HEK293T (cell line): ENCODE measurements around the gene JTB.

Experiments
- CTCF ChIA-PET: fragments of 350-600 bp; formaldehyde crosslinking; extraction: SDS; loops from one replicate; lab custom pipeline; 2021; ENCODE audit warnings: antibody characterized with exemption, inconsistent platforms; lab: Yijun Ruan, JAX
- POLR2A ChIA-PET: fragments of 350-600 bp; formaldehyde crosslinking; extraction: SDS; loops from one replicate; lab custom pipeline; 2020; ENCODE audit warnings: antibody characterized with exemption, inconsistent platforms; lab: Yijun Ruan, JAX
- DNase-seq: peaks from one replicate; pipeline ENCODE4 v3.0.0; 2012; ENCODE audit warnings: mixed read lengths; ENCODE audit errors: extremely low spot score
- ARNT ChIP-seq: fragments of 450-650 bp; IDR thresholded peaks from 2 replicates; pipeline ENCODE4 v1.6.1; 2017; ENCODE audit warnings: mild to moderate bottlenecking
- BHLHE40 ChIP-seq: fragments of 450-650 bp; IDR thresholded peaks from 2 replicates; pipeline ENCODE4 v1.6.1; 2016; ENCODE audit warnings: mild to moderate bottlenecking, moderate library complexity, borderline replicate concordance
- CTBP1 ChIP-seq: fragments of 450-650 bp; IDR thresholded peaks from 2 replicates; pipeline ENCODE4 v1.6.1; 2016; ENCODE audit warnings: borderline replicate concordance
- ELF4 ChIP-seq: fragments of 450-650 bp; IDR thresholded peaks from 2 replicates; pipeline ENCODE4 v1.6.1; 2017; ENCODE audit warnings: antibody characterized with exemption
- FOXA1 ChIP-seq: fragments of 450-650 bp; IDR thresholded peaks from 2 replicates; pipeline ENCODE4 v1.6.1; 2016; ENCODE audit warnings: mild to moderate bottlenecking
- FOXK2 ChIP-seq: fragments of 450-650 bp; IDR thresholded peaks from 2 replicates; pipeline ENCODE4 v1.6.1; 2016; ENCODE audit warnings: mild to moderate bottlenecking
- FOXM1 ChIP-seq: fragments of 450-650 bp; IDR thresholded peaks from 2 replicates; pipeline ENCODE4 v1.6.1; 2017; ENCODE audit warnings: mild to moderate bottlenecking, borderline replicate concordance
- HDGF ChIP-seq: fragments of 450-650 bp; IDR thresholded peaks from 2 replicates; pipeline ENCODE4 v1.6.1; 2017; ENCODE audit warnings: antibody characterized with exemption, borderline replicate concordance
- L3MBTL2 ChIP-seq: fragments of 450-650 bp; conservative IDR thresholded peaks from 2 replicates; pipeline ENCODE4 v1.6.1; 2016; ENCODE audit warnings: mild to moderate bottlenecking
- LEF1 ChIP-seq: fragments of 450-650 bp; IDR thresholded peaks from 2 replicates; pipeline ENCODE4 v1.6.1; 2017; ENCODE audit warnings: mild to moderate bottlenecking, borderline replicate concordance
- NFRKB ChIP-seq: fragments of 450-650 bp; IDR thresholded peaks from 2 replicates; pipeline ENCODE4 v1.6.1; 2016; ENCODE audit warnings: mild to moderate bottlenecking, moderate library complexity
- PKNOX1 ChIP-seq: fragments of 450-650 bp; IDR thresholded peaks from 2 replicates; pipeline ENCODE4 v1.6.1; 2016
- SP1 ChIP-seq: fragments of 450-650 bp; IDR thresholded peaks from 2 replicates; pipeline ENCODE4 v1.6.1; 2017
- SUZ12 ChIP-seq: fragments of 450-650 bp; IDR thresholded peaks from 2 replicates; pipeline ENCODE4 v1.6.1; 2016; ENCODE audit warnings: mild to moderate bottlenecking
- TARDBP ChIP-seq: fragments of 450-650 bp; IDR thresholded peaks from 2 replicates; pipeline ENCODE4 v1.6.1; 2016
- ZNF384 ChIP-seq: fragments of 450-650 bp; IDR thresholded peaks from 2 replicates; pipeline ENCODE4 v1.6.1; 2016

The JTB gene

GRCh38 chr1:153962088-153963029 is 15.1 kb downstream of the JTB start:
- POLR2A ChIA-PET: interaction anchor here (1.0 to 4.0 kb wide), 14 partner anchors 9 to 335 kb away, joined by 3 to 65 read pairs (median 10); partner anchors contain the start of genes DENND4B, GATAD2B, JTB and RAB13
- CTCF ChIA-PET: interaction anchor here (0.6 to 1.6 kb wide), 3 partner anchors 16 to 107 kb away, joined by 6 to 9 read pairs (median 7); partner anchors contain the start of genes DENND4B and RAB13
- TF ChIP-seq BHLHE40: no peak
- TF ChIP-seq HDGF: no peak
- TF ChIP-seq NFRKB: no peak
- TF ChIP-seq SP1: no peak
- no peak for TF ChIP-seq FOXK2
- no peak for TF ChIP-seq TARDBP
- TF ChIP-seq ZNF384: no peak
- TF ChIP-seq ELF4: no peak
- no peak for TF ChIP-seq ARNT
- TF ChIP-seq PKNOX1: no peak
- no peak for TF ChIP-seq FOXM1
- no peak for TF ChIP-seq L3MBTL2
- TF ChIP-seq LEF1: no peak
- no peak for TF ChIP-seq FOXA1
- no peak for TF ChIP-seq CTBP1
- no peak for TF ChIP-seq SUZ12
- no peak for DNase-seq

DNA sequence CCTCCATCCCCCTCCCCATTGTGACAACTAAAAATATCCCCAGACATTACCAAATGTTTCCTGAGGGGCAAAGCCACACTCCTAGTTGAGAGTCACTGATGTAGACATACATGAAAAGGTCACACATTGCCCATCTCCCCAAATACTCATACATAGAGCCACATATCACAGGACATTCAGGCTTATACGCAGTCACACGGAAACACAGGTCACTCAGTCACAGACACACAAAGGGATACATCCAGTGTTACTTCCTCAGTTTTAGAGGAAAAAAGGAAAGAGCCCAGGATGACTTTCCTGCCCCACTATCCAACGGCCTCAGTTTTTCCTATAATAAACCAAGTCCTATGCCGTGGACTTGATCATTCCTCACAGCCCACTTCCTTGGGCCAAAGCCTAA is 16.1 kb downstream of the JTB start:
- ChIA-PET POLR2A (interaction anchor here (3.2 to 4.0 kb wide), 2 partner anchors 15 to 29 kb away, joined by 27 to 38 read pairs; partner anchors contain the start of genes DENND4B and RPS27), CTCF (no interaction called here)
- no peak for DNase-seq
- TF ChIP-seq TARDBP (no peak), BHLHE40 (no peak), ARNT (no peak), FOXA1 (no peak), FOXM1 (no peak), SUZ12 (no peak), HDGF (no peak), ZNF384 (no peak), SP1 (no peak), ELF4 (no peak), PKNOX1 (no peak), LEF1 (no peak), L3MBTL2 (no peak), CTBP1 (no peak), NFRKB (no peak), FOXK2 (no peak)

DNA sequence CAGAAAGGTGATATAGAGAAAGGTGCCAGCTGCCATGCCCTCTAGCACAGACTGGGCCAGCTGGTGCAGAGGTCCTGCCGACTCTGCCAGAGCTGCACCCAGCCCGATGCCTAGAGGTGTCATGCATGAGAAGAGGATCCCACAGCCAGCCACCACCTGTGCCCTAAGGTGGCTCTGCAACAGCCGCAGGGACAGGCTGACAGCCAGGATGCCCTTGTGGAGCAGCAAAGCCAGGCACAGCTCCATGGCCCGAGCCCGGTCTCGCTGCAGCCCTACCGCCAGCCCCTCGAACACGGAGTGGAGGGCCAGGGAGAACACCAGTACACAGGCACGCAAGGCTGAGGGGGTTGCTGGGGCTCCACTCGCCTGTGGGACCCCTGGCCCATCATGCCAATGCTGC is 17.3 kb downstream of the JTB start:
- POLR2A ChIA-PET: interaction anchor here (1.0 to 7.7 kb wide), 5 partner anchors 7 to 30 kb away, joined by 3 to 74 read pairs (median 20); partner anchors contain the start of genes CREB3L4, DENND4B, JTB and RAB13
- CTCF ChIA-PET: no interaction called here
- no peak for DNase-seq
- TF ChIP-seq FOXM1 (no peak), FOXK2 (no peak), ELF4 (no peak), TARDBP (no peak), L3MBTL2 (no peak), ZNF384 (no peak), CTBP1 (no peak), PKNOX1 (no peak), NFRKB (no peak), FOXA1 (no peak), BHLHE40 (no peak), SUZ12 (no peak), HDGF (no peak), LEF1 (no peak), SP1 (no peak), ARNT (no peak)

GRCh38 chr1:153959454-153959853 is 18.0 kb downstream of the JTB start:
- POLR2A ChIA-PET: interaction anchor here (1.0 to 7.7 kb wide), 5 partner anchors 7 to 31 kb away, joined by 3 to 74 read pairs (median 20); partner anchors contain the start of genes CREB3L4, DENND4B, JTB and RAB13
- DNase-seq: no peak
- no peak for TF ChIP-seq ELF4
- no peak for TF ChIP-seq ARNT
- no peak for TF ChIP-seq L3MBTL2
- no peak for TF ChIP-seq BHLHE40
- TF ChIP-seq PKNOX1: no peak
- no peak for TF ChIP-seq CTBP1
- TF ChIP-seq NFRKB: no peak
- no peak for TF ChIP-seq SP1
- TF ChIP-seq FOXK2: no peak
- TF ChIP-seq SUZ12: no peak
- TF ChIP-seq FOXA1: no peak
- CTCF ChIA-PET: no interaction called here

DNA sequence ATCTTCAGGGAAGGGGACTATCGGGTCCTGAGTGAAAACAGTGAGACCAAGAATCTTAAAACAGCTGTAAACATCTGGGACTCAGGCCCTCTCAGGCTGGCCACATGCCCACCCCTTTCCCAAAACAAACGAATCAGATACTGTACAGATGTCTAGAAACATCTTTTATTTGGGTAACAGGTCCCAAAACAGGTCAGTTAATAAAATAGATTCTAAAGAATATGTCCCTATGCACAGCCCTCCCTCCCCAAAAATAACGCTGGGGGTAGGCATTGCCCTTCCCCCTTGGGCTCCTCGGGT is 18.6 kb downstream of the JTB start:
- DNase-seq: no peak
- TF ChIP-seq HDGF (no peak), ARNT (no peak), SP1 (no peak), FOXA1 (no peak), ELF4 (no peak), BHLHE40 (no peak), CTBP1 (no peak), PKNOX1 (no peak), TARDBP (no peak), NFRKB (no peak), FOXK2 (no peak), SUZ12 (no peak), ZNF384 (no peak), FOXM1 (no peak), LEF1 (no peak), L3MBTL2 (no peak)
- POLR2A ChIA-PET: interaction anchor here (1.5 to 7.7 kb wide), 4 partner anchors 8 to 32 kb away, joined by 4 to 74 read pairs (median 25); partner anchors contain the start of genes CREB3L4, DENND4B and JTB
- CTCF ChIA-PET: interaction anchor here (0.8 kb wide), 1 partner anchor 9 kb away, joined by 3 read pairs; the partner anchor contains the start of gene CREB3L4
